ENCODE results near the gene CROCC2.
A peak's percentile ranks its signal among the peaks of the same experiment; 100 is the strongest.

Gene CROCC2

DNA sequence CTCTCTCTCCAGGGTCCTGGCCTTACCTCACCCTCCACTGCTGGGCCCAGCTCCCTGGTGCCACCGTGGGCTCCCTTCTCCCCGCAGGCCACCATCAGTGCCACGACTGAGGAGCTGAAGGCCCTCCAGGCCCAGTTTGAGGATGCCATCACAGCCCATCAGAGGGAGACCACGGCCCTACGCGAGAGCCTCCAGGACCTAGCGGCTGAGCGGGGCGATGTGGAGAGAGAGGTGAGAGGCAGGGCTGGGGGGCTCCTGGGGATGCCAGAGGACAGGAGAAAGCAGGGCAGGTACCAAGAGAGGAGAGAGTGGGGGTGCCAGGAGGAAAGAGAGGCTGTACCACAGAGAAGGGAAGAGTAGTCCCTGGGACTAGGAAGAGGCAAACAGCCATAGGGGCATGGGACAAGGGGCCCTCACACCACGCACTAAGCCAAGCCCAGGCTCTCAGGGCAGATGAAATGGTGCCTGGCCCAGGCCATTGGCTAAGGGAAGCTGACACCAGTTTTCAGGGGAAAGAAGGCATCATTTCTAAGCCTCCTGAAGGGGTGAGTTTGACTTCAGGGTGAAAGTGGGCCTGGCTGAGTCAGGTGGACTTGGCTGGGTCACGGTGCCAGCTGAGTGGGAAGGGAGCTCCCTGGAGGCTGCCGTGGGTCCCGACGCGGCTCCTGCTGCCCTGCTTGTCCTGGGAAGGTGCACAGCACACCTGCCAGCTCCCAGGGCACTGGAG, 53.2 kb downstream of the CROCC2 start:
- DNase-seq: no peak

DNA sequence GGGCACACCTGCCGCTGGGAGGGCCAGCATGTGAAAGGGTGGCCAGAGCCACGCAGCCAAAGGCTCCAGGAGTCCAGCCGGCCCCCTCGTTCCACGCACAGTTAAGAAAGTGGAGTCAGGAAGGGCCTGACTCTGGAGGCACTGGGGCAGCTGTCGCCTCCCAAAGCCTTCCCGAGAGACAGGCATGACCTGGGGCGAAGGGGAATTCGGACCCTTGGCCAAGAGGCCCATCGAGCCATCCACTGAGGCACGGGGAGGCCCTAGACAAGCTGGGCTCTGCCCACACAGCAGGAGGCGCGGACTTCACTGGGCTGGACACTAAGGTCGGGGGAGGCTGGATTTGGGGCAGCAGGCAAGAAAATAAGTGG, 53.8 kb downstream of the CROCC2 start:
- DNase-seq: no peak

DNA sequence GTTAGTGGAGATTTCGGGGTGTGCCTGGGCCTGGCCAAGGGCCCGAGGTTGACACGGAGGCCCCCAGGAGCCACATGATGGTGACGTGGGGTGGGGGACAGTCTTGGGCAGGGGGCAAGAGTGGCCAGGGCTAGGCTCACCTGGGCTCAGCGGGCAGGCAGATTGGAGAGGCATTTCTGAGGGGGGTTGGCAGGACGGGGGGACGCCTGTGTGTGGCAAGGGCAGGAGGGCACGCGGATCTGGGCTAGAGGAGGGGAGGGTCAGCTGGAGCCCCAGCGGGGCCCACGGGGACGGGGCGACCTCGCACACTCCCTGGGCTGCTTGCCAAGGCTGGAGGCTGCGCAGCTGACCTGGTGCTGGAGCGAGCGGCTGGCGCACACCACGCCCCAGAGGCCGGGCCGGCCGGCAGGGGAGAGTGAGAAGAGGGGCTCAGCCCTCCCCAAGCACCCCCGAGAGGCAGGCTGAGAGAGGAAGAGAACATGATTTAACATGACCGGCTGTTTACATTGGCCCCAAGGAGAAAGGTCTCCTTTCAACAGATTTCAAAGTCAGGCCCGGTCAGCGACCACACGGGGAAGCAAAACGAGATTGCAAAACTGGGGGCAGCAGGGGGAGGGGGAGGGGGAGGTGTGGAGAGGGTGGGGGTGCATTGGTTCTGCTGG, 54.3 kb downstream of the CROCC2 start:
- peak; percentile 11 for DNase-seq

DNA sequence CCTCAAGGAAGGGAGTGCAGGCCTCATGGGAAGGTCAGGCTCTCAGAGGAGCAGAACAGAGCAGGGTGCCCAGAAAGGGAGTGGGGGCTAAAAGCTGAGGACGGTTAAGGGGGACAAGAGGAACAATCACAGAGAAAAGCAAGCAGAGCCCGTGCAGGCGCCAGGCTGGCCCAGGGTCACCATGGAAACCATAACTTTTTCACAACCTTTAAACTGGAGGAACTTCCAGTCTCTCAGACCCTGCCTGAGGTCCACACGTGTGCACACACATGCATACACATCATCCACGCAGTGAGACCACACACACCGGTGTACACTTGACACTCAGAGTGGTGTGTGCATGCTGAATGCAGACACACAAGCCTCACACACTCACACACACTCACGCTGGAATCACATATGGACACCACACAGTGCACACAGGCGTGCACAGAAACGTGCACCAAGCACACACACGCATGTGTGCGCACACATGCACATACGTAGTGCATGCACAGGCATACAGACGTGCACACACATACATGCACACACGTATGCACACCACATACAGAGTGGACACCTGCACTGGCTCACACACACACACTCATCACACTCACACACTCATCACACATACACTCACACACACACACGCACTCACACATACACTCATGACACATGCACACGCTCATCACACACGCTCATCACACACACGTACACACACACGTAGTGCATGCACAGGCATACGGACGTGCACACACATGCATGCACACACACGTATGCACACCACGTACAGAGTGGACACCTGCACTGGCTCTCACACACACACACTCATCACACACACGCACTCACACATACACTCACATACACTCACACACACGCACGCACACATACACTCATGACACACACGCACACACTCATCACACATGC, 55.1 kb downstream of the CROCC2 start:
- DNase-seq: no peak

DNA sequence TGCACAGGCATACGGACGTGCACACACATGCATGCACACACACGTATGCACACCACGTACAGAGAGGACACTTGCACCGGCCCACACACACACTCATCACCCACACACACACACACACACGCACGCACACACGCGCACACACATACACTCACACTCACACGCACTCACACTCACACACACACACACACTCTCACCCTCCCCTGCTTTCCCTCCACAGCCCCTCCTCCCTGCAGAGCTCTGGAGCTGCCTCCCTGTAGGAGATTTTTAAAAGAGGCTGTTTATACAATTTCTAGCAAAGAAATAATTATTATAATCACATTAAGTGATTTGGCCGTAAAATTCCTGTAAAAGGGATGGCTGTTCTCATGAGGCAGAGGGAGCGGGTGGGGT, 55.8 kb downstream of the CROCC2 start:
- DNase-seq: no peak

DNA sequence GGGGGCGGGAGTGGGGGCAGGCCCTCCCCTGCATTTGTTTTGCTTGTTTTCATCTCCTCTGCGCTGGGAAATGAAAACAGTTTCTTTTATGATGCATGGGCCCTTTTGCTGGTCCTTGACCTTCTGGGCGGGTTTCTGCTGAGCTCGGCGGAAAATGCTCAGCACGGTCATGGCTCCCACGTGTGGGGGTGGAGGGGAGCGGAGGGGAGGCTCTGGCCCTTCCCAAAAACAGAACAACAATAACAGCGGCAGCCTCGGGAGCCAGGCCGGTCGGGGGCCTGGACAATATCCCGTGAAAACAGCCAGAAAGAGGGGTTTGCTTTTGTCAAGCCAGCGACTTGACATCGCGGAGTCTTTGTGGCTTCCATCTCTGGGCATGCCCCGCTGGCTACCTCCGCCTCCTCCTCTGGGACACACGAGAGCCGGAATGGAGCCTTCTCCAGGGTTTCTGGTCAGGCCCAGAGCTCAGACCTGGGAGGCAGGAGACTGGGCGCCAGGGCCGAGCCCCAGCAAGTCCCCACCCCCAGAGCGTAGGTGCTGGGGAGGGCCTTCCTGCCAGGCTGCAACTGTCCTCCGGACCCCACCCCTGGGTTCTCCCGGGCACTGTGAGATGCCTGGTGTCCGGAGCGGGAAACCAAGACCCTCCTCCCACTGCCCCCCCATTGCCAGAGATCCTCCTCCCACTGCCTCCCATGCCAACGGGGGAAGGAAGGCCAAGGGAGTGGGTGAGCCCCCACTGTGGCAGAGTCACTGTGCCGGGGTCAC, 56.3 kb downstream of the CROCC2 start:
- DNase-seq: no peak

DNA sequence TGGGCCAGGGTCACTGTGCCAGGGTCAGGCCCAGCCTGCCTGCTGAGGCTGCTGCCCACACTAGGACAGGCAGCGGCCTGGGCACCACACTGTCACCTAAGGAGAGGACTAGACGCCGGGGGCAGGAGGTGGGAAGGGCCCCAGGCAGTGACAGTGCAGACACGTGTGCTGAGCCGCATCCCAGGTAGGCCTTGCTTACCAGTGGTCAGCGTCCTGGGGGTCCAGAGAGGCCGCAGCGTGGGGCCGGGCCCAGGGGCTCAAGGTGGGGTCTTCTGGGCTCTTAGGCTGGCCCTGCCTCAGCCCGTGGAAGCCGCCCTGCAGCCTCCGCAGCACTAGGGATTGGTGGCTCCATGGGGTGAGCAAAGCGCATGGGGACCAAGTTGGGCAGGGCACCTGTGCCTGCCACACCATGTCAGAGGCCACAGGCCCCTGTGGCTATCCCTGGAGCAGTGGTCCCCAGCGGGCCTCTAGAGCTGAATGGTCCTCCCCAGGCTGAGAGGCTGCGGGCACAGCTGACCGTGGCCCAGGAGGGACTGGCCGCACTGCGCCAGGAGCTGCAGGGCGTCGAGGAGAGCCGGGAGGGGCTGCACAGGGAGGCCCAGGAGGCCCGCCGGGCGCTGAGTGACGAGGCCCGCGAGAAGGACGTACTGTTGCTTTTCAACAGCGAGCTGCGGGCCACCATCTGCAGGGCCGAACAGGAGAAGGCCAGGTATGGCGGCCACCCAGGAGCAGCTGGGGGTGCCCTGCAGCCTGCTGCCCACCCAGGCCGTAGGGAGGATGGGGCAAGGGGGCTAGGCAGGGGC, 57.1 kb downstream of the CROCC2 start:
- DNase-seq: no peak

DNA sequence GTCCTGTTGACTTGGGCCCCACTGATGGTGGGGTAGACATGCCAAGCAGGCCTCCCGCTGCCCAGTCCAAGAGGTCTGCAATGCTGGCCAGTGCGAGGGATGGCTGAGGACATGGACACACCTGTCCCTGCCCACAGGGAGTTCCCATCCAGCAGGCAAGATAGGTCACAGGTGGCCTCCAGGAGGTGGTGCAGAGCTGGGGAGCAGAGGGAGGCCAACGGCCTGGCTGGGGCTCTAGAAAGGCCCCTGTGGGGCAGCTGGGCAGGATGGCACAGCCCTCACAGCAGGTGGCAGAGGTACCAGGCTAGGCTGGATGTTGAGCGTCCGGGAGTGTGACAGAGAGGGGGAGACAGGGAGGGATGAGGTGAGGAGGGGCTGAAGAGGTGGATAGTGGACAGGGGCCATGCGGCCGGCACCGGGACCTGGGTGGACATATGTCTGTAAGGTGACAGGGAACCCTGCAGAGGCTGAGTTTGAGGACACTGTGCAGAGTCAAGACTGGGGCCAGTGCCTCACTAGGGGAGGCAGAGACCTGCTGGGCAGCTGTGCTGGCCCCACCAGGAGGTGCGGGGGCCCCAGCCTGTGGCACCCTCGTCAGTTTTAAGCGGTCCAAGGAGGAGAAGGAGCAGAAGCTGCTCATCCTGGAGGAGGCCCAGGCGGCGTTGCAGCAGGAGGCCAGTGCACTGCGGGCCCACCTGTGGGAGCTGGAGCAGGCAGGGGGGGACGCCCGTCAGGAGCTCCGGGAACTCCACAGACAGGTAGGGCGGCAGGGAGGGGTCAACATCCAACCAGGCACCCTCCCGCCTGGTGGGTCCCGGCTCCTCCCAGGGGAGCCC, 58.0 kb downstream of the CROCC2 start:
- no peak for DNase-seq

DNA sequence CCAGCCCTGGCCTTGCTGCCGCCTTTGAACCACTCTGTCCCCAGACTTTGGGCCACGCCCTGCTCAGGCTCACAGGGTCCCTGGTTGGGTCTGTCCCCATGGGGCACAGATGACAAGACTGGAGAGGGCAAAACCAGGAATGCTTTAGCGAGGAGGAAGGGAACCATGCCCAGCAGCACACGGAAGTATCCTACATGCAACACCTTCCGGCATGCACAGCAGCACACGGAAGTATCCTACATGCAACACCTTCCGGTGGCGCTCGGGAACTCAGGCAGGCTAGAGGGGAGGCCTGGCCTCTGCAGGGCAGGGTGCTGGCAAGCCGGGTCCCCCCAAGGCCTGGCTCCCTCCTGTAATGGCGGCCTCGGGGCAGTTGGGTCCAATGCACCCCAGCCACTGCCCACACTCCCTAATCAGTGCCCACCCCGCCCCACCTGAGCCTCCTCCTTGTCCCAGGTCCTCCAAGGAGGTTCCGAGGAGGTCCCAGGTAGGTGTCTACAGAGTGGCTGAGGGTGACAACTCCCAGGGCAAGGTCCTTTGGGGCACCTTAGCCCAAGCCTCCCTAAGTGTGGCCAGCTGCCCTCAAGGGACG, 58.7 kb downstream of the CROCC2 start:
- no peak for DNase-seq

DNA sequence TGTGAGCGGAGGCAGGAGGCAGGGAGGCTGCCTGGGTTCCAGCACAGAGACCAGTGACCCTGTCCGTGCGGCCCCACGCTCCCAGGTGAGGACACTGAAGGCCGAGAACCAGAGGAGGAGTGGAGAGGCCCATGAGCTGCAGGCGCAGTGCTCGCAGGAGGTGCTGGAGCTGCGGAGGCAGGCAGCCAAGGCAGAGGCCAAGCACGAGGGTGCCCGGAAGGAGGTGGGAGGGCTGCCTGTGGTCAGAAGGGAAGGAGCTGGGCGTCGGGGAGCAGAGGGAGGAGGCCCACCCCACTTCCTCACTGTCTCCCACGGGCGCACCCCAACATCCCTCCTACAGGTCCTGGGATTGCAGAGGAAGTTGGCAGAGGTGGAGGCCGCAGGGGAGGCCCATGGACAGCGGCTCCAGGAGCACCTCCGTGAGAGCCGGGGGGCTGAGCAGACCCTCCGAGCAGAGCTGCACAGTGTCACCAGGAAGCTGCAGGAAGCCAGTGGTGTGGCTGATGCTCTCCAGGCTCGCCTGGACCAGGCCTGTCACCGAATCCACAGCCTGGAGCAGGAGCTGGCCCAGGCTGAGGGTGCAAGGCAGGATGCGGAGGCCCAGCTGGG, 59.3 kb downstream of the CROCC2 start:
- no peak for DNase-seq

DNA sequence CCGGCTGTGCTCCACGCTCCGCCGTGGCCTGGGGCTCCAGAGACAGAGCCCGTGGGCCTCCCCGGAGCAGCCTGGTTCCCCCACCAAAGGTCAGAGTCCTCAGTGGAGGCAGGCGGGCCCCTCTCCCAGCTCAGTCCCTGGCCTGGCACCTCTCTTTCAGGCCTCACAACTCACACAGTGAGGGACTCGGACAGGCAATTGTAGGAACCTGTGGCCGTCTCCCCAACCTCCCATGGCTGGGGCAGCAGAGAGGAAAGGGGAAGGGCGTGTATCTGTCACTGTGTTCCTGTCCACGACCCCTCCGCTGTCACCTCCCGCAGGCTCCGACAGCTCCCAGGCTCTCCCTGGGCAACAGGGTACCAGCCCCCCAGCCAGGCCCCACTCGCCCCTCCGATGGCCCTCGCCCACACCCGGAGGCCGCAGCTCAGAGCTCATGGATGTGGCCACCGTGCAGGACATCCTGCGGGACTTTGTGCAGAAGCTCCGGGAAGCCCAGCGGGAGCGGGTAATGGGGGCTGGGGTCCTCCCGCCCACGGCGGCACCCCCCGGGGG, 59.8 kb downstream of the CROCC2 start:
- no peak for DNase-seq

DNA sequence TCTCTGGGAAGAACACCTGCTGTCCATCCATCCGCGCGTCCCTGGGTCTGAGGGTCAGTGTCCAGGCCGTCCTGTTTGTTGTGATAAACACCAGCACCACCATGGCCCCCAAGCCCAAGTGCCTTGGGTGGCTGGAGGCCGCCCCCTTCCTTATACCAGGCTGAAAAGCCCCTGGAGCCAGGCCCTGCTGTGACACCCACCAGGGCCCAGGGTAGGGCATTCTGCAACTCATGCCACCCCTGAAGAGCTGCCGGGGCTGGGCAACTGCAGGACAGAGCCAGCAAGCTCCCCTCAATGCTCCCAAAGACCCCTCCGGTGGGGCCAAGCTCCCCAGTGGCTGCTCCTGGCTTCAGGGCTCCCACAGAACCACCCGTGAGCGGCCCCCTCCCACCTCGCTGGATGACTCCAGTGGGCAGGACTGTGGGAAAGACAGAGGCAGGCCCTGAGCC, 60.3 kb downstream of the CROCC2 start:
- DNase-seq: no peak

DNA sequence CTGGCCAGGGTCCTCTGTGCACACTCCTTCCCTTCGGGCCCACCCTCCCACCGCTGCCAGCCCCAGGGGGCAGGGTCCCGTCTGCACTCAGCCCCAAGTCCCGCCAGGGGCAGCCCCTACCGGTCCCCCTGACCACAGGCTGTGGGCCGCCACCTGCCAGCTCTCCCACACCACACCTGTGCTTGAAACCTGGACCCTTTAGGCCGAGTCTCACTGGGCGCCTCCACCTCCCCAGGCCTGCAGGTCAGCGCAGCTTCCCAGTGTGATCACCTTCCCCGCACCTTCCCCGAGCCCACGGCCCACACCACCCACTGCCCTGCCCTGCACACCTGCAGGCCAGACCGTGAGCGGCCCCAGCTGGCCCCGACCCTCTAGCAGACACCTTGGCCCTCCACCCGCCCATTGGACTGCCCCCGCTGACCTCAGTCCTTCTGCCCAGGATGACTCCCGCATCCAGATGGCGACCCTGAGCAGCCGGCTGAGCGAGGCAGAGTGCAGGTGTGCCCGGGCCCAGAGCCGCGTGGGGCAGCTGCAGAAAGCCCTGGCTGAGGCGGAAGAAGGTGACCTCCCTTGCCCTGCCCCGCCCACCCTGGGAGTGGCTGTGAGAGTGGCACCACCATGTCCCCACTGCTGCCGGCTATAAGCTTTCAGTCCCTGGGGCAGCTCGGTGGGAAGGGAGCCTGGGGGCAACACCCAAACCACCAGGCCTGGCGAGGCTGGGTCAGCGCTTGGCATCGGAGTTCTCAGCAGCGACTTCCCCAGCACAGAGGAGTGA, 61.0 kb downstream of the CROCC2 start:
- DNase-seq: no peak

DNA sequence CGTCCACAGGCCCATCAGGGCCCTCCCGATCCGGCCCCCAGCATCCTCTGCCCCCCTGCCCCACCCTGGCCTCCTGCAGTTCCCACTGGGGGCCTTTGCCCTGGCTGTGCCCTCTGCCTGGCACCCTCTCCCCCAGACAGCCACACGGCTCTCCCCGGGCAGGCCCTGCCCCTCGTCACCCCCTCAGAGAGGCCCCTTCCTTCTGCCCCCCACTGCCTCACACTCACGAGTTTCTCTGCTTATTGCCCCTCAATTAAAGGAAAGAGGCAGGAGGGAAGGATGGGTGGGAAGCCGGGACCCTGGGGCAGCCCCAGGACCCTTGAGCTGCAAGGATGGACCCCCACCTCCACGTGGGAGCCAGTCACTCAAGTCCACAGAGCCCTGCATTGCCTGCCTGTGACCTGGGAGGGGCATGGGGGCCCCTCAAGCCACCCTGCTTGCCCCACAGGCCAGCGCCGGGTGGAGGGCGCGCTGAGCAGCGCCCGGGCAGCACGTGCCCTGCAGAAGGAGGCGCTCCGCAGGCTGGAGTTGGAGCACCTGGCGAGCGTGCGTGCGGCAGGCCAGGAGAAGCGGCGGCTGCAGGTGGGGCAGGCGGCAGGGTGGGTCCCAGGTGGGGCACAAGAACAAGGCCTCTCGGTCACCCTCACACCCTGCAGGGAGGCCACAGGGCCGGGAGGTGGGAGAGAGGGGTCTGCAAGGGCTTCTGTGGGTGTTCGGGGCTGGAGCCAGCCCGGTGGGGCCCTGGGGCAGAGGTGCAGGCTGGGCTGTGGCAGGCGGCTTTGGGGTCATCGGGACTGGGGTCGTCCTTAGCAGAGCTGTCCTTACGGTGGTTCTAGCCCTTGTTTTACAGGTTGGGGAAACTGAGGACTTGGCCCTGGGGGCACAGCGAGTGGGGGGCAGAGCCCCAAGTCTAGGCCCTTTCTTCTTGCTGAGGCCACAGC, 61.8 kb downstream of the CROCC2 start:
- DNase-seq: no peak

DNA sequence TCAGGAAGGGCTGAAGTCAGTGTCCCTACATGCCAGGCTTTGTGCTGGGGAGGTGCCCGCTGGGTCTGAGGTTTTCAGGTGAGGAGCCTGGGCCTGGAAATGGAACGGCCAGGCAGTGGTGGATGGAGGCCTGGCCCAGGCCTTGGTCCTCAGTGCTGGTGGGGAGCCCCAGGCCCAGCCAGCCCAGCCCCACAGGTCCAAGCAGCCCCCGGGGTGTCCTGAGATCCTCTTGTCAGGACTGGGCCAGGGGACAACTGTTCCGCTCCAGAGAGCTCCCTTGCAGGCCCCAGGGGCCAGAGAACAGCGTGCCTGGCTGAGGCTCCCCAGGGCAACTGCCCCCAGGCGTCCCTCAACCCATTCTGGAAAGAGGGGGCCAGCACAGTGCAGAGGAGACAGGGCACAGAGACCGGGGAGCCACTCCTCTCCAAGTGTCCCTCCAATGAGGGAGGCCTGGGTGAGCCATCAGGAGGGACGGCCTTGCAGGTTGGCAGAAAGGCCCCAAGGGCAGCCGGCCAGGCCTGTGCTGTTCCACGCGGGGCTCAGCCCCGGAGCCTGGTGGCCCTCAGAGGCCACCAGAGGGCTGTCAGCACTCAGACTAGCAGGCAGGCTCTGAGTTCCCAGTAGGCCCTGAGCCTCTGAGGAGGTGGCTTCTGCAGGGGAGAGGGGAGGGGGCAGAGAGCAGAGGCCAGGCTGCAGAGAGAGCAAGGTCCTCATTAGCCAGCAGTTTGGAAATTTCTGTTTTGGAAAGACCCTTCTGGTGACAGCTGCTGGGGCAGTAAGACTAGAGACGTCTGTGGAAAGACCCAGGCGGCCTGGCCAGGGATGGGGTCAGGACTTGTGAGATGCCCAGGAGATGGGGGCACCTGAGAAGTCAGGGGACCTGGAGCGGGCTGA, 62.8 kb downstream of the CROCC2 start:
- DNase-seq: no peak

DNA sequence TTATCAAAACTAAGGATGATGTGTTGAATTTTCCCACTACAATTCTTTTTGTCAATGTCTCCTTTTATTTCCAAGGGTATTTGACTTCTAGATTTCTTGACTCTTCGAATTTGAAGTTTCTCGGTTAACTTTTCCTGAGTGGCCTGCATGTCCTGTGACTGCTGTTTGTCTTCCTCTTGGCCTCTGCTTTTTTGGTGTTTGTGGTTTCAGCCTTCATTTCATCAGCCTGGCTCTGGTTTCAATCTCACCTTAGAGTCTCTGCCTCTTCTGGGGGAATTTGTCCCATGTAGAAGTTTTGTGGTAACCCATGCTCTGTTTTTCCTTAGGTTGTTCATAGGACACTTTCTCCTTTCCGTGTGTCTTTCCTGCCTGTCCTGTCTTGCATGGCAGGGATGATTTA, 64.0 kb downstream of the CROCC2 start:
- no peak for DNase-seq

DNA sequence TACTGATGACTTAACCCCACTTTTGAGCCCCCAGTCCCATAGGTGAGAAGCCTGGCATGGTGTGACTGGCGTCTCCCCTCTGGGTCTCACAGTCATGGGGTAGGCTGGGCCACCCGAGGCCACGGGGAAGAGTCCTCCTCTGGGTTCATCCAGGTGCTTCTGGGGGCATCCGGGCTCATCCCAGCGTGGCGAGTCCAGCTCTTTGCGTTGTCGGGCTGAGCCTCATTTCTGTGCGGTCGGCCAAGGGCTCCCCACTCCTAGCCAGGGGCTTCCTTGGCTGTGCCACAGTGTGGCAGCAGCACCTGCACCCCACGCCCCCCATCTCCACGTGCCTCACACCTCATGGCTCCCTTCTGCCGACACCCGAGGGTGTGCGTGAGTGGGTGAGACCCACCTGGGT, 64.7 kb downstream of the CROCC2 start:
- no peak for DNase-seq

Measured in NCI-H1092 treated with DMSO at 0.1 percent for 48 hours (cell line).